IMR-90 (cell line): ENCODE results near the gene NFATC1. TPM values are rescaled to one million over a fixed set of nuclear protein-coding genes. Genes with fewer than 3 reads are reported as not detected.

Experiments used
- ATAC-seq: fragments of 200-7000 bp; cut with Tn5 transposase; 2 replicates; pipeline ENCODE4 v1.9.1; 2020; ENCODE audit warnings: low read depth, mild to moderate bottlenecking, moderate library complexity
- BruUV-seq: library from RNA; stranded (reverse); fragments of 400-500 nt; replicated peaks from 2 replicates; lab custom pipeline; 2021; lab: Mats Ljungman, UMichigan
- CTCF ChIA-PET: fragments of 300-600 bp; formaldehyde crosslinking; extraction: SDS; loops from one replicate; lab custom pipeline; 2021; ENCODE audit warnings: antibody characterized with exemption; lab: Yijun Ruan, JAX
- POLR2A ChIA-PET: fragments of 300-600 bp; sonication (Branson Sonifier 250); formaldehyde crosslinking; loops from one replicate; lab custom pipeline; 2022; ENCODE audit warnings: antibody characterized with exemption; ENCODE audit not compliant: unreplicated experiment; lab: Charles Lee
- DNase-seq: peaks from one replicate; pipeline ENCODE4 v3.0.0; 2013
- H2AFZ ChIP-seq: replicated peaks from 2 replicates; pipeline ENCODE3; 2013; ENCODE audit warnings: low read length, mild to moderate bottlenecking; ENCODE audit not compliant: poor library complexity
- H2AK5ac ChIP-seq: 2 replicates; pipeline ENCODE4 v1.6.1; 2013; ENCODE audit warnings: low read depth, low read length, inconsistent platforms
- H2AK9ac ChIP-seq: replicated peaks from 2 replicates; pipeline ENCODE3; 2013; ENCODE audit warnings: mild to moderate bottlenecking, low read depth, low read length, moderate library complexity; ENCODE audit not compliant: poor library complexity
- H2BK120ac ChIP-seq: 2 replicates; pipeline ENCODE4 v1.6.1; 2013; ENCODE audit warnings: low read depth, low read length, inconsistent platforms
- H2BK15ac ChIP-seq: 3 replicates; pipeline ENCODE4 v1.6.1; 2013; ENCODE audit warnings: low read depth, low read length, inconsistent platforms
- H2BK20ac ChIP-seq: 2 replicates; pipeline ENCODE4 v1.6.1; 2013; ENCODE audit warnings: low read depth, mild to moderate bottlenecking, inconsistent platforms, low read length, moderate library complexity
- H2BK5ac ChIP-seq: 2 replicates; pipeline ENCODE4 v1.6.1; 2013; ENCODE audit warnings: mild to moderate bottlenecking, low read depth, low read length, inconsistent platforms; ENCODE audit not compliant: poor library complexity, severe bottlenecking
- H3K14ac ChIP-seq: replicated peaks from 2 replicates; pipeline ENCODE4 v1.6.1; 2013; ENCODE audit warnings: low read depth, low read length, inconsistent platforms
- H3K18ac ChIP-seq: 2 replicates; pipeline ENCODE4 v1.6.1; 2013; ENCODE audit warnings: low read depth, low read length, control low read depth
- H3K23ac ChIP-seq: 2 replicates; pipeline ENCODE4 v1.6.1; 2013; ENCODE audit warnings: low read depth, low read length, inconsistent platforms
- H3K27ac ChIP-seq: 2 replicates; pipeline ENCODE4 v1.5.1; 2013; ENCODE audit warnings: mild to moderate bottlenecking, control low read depth, low read length; ENCODE audit not compliant: insufficient read depth
- H3K27me3 ChIP-seq: 2 replicates; pipeline ENCODE4 v1.6.1; 2013; ENCODE audit warnings: low read length; ENCODE audit not compliant: control insufficient read depth, insufficient read depth
- H3K36me3 ChIP-seq: 2 replicates; pipeline ENCODE4 v1.6.1; 2013; ENCODE audit warnings: low read length, mixed read lengths; ENCODE audit not compliant: control insufficient read depth, insufficient read depth
- H3K4ac ChIP-seq: 2 replicates; pipeline ENCODE4 v1.6.1; 2013; ENCODE audit warnings: low read depth, low read length, inconsistent platforms
- H3K4me1 ChIP-seq: 2 replicates; pipeline ENCODE4 v1.6.1; 2013; ENCODE audit warnings: low read length, mixed read lengths; ENCODE audit not compliant: control insufficient read depth, insufficient read depth
- H3K4me2 ChIP-seq: 2 replicates; pipeline ENCODE4 v1.6.1; 2013; ENCODE audit warnings: low read depth, mild to moderate bottlenecking, control low read depth, low read length, moderate library complexity
- H3K4me3 ChIP-seq: 2 replicates; pipeline ENCODE4 v1.5.1; 2013; ENCODE audit warnings: low read depth, mild to moderate bottlenecking, control low read depth, low read length, moderate library complexity; ENCODE audit not compliant: insufficient read depth
- H3K56ac ChIP-seq: 2 replicates; pipeline ENCODE4 v1.6.1; 2013; ENCODE audit warnings: low read length, inconsistent platforms; ENCODE audit not compliant: insufficient read depth; ENCODE audit errors: extremely low read depth
- H3K79me1 ChIP-seq, 2 experiments: 2 replicates each; pipeline ENCODE4 v1.6.1; 2013; ENCODE audit warnings: low read length in 2 of 2, inconsistent platforms in 1 of 2, low read depth in 1 of 2
- H3K9ac ChIP-seq: 2 replicates; pipeline ENCODE4 v1.6.1; 2013; ENCODE audit warnings: low read depth, low read length, control low read depth
- H3K9me1 ChIP-seq: 2 replicates; pipeline ENCODE4 v1.6.1; 2013; ENCODE audit warnings: low read length, inconsistent platforms; ENCODE audit not compliant: insufficient read depth
- H3K9me3 ChIP-seq: 2 replicates; pipeline ENCODE4 v1.6.1; 2013; ENCODE audit warnings: low read length; ENCODE audit not compliant: control insufficient read depth, insufficient read depth
- H4K20me1 ChIP-seq: 2 replicates; pipeline ENCODE4 v1.6.1; 2013; ENCODE audit warnings: low read length, inconsistent platforms; ENCODE audit not compliant: insufficient read depth
- H4K5ac ChIP-seq: 2 replicates; pipeline ENCODE4 v1.6.1; 2013; ENCODE audit warnings: mild to moderate bottlenecking, low read depth, low read length, control low read depth
- H4K8ac ChIP-seq, 2 experiments: 2 replicates each; pipeline ENCODE4 v1.6.1; 2013; ENCODE audit warnings: low read depth in 2 of 2, low read length in 2 of 2, control low read depth in 1 of 2, inconsistent platforms in 1 of 2
- H4K91ac ChIP-seq: 2 replicates; pipeline ENCODE4 v1.6.1; 2013; ENCODE audit warnings: low read depth, low read length, inconsistent platforms; ENCODE audit not compliant: insufficient read depth
- BHLHE40 ChIP-seq: fragments of 150-350 bp; IDR thresholded peaks from 2 replicates; pipeline ENCODE4 v1.6.1; 2016; ENCODE audit warnings: mild to moderate bottlenecking, low read depth, low read length
- CEBPB ChIP-seq: IDR thresholded peaks from 2 replicates; pipeline ENCODE4 v1.6.1; 2012; ENCODE audit warnings: low read depth, low read length, improper control_type of control experiment
- CHD1 ChIP-seq: IDR thresholded peaks from 2 replicates; pipeline ENCODE4 v1.6.1; 2012; ENCODE audit warnings: low read depth, low read length, improper control_type of control experiment
- CTCF ChIP-seq: conservative IDR thresholded peaks from 2 replicates; pipeline ENCODE4 v1.5.1; 2012; ENCODE audit warnings: mild to moderate bottlenecking, low read depth, low read length, improper control_type of control experiment
- FOS ChIP-seq: fragments of 150-350 bp; IDR thresholded peaks from 2 replicates; pipeline ENCODE4 v1.6.1; 2016; ENCODE audit warnings: low read depth, low read length
- MAFK ChIP-seq: IDR thresholded peaks from 2 replicates; pipeline ENCODE4 v1.6.1; 2012; ENCODE audit warnings: low read depth, low read length, improper control_type of control experiment
- MAZ ChIP-seq: IDR thresholded peaks from 2 replicates; pipeline ENCODE4 v1.6.1; 2012; ENCODE audit warnings: low read depth, mild to moderate bottlenecking, low read length, improper control_type of control experiment, moderate library complexity, borderline replicate concordance
- MXI1 ChIP-seq: IDR thresholded peaks from 2 replicates; pipeline ENCODE4 v1.6.1; 2012; ENCODE audit warnings: low read depth, mild to moderate bottlenecking, low read length, moderate library complexity, borderline replicate concordance
- NFE2L2 ChIP-seq: fragments of 150-350 bp; IDR thresholded peaks from 2 replicates; pipeline ENCODE4 v1.6.1; 2016; ENCODE audit warnings: low read depth, mild to moderate bottlenecking, low read length
- POLR2A ChIP-seq: IDR thresholded peaks from 2 replicates; pipeline ENCODE4 v1.6.1; 2012; ENCODE audit warnings: mild to moderate bottlenecking, low read depth, low read length
- RAD21 ChIP-seq: IDR thresholded peaks from 2 replicates; pipeline ENCODE4 v1.6.1; 2012; ENCODE audit warnings: low read length, improper control_type of control experiment
- RCOR1 ChIP-seq: IDR thresholded peaks from 2 replicates; pipeline ENCODE4 v1.6.1; 2012; ENCODE audit warnings: mild to moderate bottlenecking, low read length, improper control_type of control experiment; ENCODE audit not compliant: insufficient replicate concordance
- RFX5 ChIP-seq: IDR thresholded peaks from 2 replicates; pipeline ENCODE4 v1.8.0; 2012; ENCODE audit warnings: low read depth, mild to moderate bottlenecking, low read length, moderate library complexity
- SMC3 ChIP-seq: fragments of 150-350 bp; IDR thresholded peaks from 2 replicates; pipeline ENCODE4 v1.6.1; 2016; ENCODE audit warnings: low read depth, mild to moderate bottlenecking, antibody characterized with exemption, low read length, moderate library complexity
- WGBS, 2 experiments: methylation state at CpG; one replicate each; pipeline versions ENCODE4 v1.1.5 to v1.1.7; 2013; ENCODE audit warnings: missing lambda C conversion rate in 2 of 2; ENCODE audit not compliant: insufficient read length in 1 of 2; ENCODE audit errors: extremely low coverage in 2 of 2; 5-methylcytosine and 5-hydroxymethylcytosine counted together
- dilution Hi-C: fragments of 300-500 bp; cut with HindIII; formaldehyde crosslinking; loops from one replicate; pipeline ENCODE4 v1.14.3; 2018; ENCODE audit warnings: low sequenced_read_pairs; ENCODE audit not compliant: unreplicated experiment
- in situ Hi-C: fragments of 300-500 bp; cut with MboI; formaldehyde crosslinking; loops from 3 replicates; pipeline ENCODE4 v1.14.3; 2019; ENCODE audit warnings: low sequenced_read_pairs, inconsistent platforms, mixed read lengths
- intact Hi-C: fragments of 100-400 bp; cut with micrococcal nuclease; formaldehyde crosslinking; loops from 2 replicates; pipeline ENCODE4 v1.10.0; 2022
- polyA plus RNA-seq, 3 experiments: library from polyadenylated mRNA; depleted of rRNA; stranded (reverse); fragments of >200 nt; gene quantifications; 2 replicates each; pipeline ENCODE4 v1.2.3, GENCODE V29; 2012; ENCODE audit warnings: low replicate concordance in 1 of 3
- total RNA-seq: library from RNA; depleted of rRNA; stranded (reverse); fragments of >200 nt; gene quantifications from 2 replicates; pipeline ENCODE4 v1.2.3, GENCODE V29; 2012
- TF ChIP-seq, protein P1 (sequence below): fragments of 150-350 bp; IDR thresholded peaks from 2 replicates; pipeline ENCODE4 v1.6.1; 2017; ENCODE audit warnings: mild to moderate bottlenecking, antibody characterized with exemption, low read length, low read depth
- TF ChIP-seq, protein P2 (sequence below): fragments of 150-350 bp; IDR thresholded peaks from 2 replicates; pipeline ENCODE4 v1.6.1; 2016; ENCODE audit warnings: low read depth, mild to moderate bottlenecking, low read length, moderate library complexity, borderline replicate concordance

The NFATC1 gene
- total and polyA plus RNA-seq, 2 of the 4 experiments (the other 2 are of a cell fraction): 0.36 to 1.8 TPM

- TF ChIP-seq NFE2L2 (no peak), SMC3 (no peak), CTCF (no peak), CHD1 (no peak), RFX5 (no peak), RAD21 (no peak), BHLHE40 (no peak), RCOR1 (no peak), MXI1 (no peak), FOS (no peak), CEBPB (no peak), MAFK (no peak), MAZ (no peak), POLR2A (no peak)
- TF ChIP-seq, protein P1, sequence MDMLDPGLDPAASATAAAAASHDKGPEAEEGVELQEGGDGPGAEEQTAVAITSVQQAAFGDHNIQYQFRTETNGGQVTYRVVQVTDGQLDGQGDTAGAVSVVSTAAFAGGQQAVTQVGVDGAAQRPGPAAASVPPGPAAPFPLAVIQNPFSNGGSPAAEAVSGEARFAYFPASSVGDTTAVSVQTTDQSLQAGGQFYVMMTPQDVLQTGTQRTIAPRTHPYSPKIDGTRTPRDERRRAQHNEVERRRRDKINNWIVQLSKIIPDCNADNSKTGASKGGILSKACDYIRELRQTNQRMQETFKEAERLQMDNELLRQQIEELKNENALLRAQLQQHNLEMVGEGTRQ: no peak
- TF ChIP-seq, protein P2, sequence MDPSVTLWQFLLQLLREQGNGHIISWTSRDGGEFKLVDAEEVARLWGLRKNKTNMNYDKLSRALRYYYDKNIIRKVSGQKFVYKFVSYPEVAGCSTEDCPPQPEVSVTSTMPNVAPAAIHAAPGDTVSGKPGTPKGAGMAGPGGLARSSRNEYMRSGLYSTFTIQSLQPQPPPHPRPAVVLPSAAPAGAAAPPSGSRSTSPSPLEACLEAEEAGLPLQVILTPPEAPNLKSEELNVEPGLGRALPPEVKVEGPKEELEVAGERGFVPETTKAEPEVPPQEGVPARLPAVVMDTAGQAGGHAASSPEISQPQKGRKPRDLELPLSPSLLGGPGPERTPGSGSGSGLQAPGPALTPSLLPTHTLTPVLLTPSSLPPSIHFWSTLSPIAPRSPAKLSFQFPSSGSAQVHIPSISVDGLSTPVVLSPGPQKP: no peak
- POLR2A ChIA-PET: no interaction called here
- no peak overlapping the region for H2BK5ac ChIP-seq
- 93% methylated on average over 3 of the region's 21 CpGs; no CpG with 5 or more reads in 1 of the 2 experiments for WGBS, 2 experiments
- H3K4me2 ChIP-seq: no peak overlapping the region
- no peaks in the 10 kb centered on the region for H3K27me3 ChIP-seq
- H3K4ac ChIP-seq: no peak overlapping the region
- H2AK5ac ChIP-seq: no peak overlapping the region
- no peak overlapping the region for H3K9ac ChIP-seq
- in situ Hi-C loops: no loop called here
- H3K4me3 ChIP-seq: no peak overlapping the region
- no peak overlapping the region for H3K14ac ChIP-seq
- BruUV-seq: no TSS peak
- no peak overlapping the region for H2BK20ac ChIP-seq
- H3K18ac ChIP-seq: no peak overlapping the region
- no peaks in the 10 kb centered on the region for H3K79me1 ChIP-seq
- no peak overlapping the region for H3K27ac ChIP-seq
- ATAC-seq (no peak), DNase-seq (no peak)
- no peak overlapping the region for H2AFZ ChIP-seq
- H3K9me1 ChIP-seq: no peaks in the 10 kb centered on the region
- H4K5ac ChIP-seq: no peak overlapping the region
- CTCF ChIA-PET: no interaction called here
- no peak overlapping the region for H4K91ac ChIP-seq
- H3K4me1 ChIP-seq: peaks cover 5% of the 10 kb centered on the region; the same call in 1 of the 2 replicates
- H3K56ac ChIP-seq: no peak overlapping the region
- no peaks in the 10 kb centered on the region for H4K20me1 ChIP-seq
- H3K36me3 ChIP-seq: no peaks in the 10 kb centered on the region
- H3K9me3 ChIP-seq: no peaks in the 10 kb centered on the region
- no peak overlapping the region for H2AK9ac ChIP-seq
- no peak overlapping the region for H2BK15ac ChIP-seq
- dilution Hi-C loops: no loop called here
- intact Hi-C loops: no loop called here
- H2BK120ac ChIP-seq: no peak overlapping the region
- H4K8ac ChIP-seq: no peak overlapping the region
- H3K23ac ChIP-seq: no peak overlapping the region
Measured at GRCh38 chr18:79511271-79511670, 115.5 kb downstream of the NFATC1 start.
